Astrocyte (in vitro differentiated cells and primary cell): ENCODE measurements around the gene PDE1C. TPM values are rescaled to one million over a fixed set of nuclear protein-coding genes. Genes with fewer than 3 reads are reported as not detected.

ENCODE experiments used
- DNase-seq: peaks from one replicate; pipeline ENCODE4 v3.0.0-alpha.2; 2010; ENCODE audit warnings: low read depth
- FAIRE-seq: peaks from 2 replicates; lab custom pipeline; 2011; peaks lifted over from hg19 to GRCh38; lab: Jason Lieb, UNC
- H2AFZ ChIP-seq: 2 replicates; pipeline ENCODE4 v1.6.0; 2012; ENCODE audit warnings: low read depth, low read length, inconsistent platforms
- H3K27ac ChIP-seq: 2 replicates; pipeline ENCODE4 v1.5.1; 2011; ENCODE audit warnings: low read depth, low read length, inconsistent platforms
- H3K27me3 ChIP-seq: 2 replicates; pipeline ENCODE4 v1.6.0; 2011; ENCODE audit warnings: low read length, inconsistent platforms; ENCODE audit not compliant: insufficient read depth
- H3K36me3 ChIP-seq: 2 replicates; pipeline ENCODE4 v1.5.1; 2011; ENCODE audit warnings: low read length, inconsistent platforms; ENCODE audit not compliant: insufficient read depth
- H3K4me1 ChIP-seq: 2 replicates; pipeline ENCODE4 v1.5.1; 2011; ENCODE audit warnings: low read length, inconsistent platforms; ENCODE audit not compliant: insufficient read depth
- H3K4me2 ChIP-seq: 2 replicates; pipeline ENCODE4 v1.6.0; 2012; ENCODE audit warnings: low read length, inconsistent platforms
- H3K4me3 ChIP-seq: 2 replicates; pipeline ENCODE4 v1.5.1; 2011; ENCODE audit warnings: low read depth, mild to moderate bottlenecking, low read length, inconsistent platforms; ENCODE audit not compliant: insufficient read depth
- H3K79me2 ChIP-seq: 2 replicates; pipeline ENCODE4 v1.6.0; 2012; ENCODE audit warnings: mild to moderate bottlenecking, low read length, inconsistent platforms; ENCODE audit not compliant: insufficient read depth
- H3K9ac ChIP-seq: 2 replicates; pipeline ENCODE4 v1.6.0; 2012; ENCODE audit warnings: mild to moderate bottlenecking, low read length, inconsistent platforms
- H3K9me3 ChIP-seq: 2 replicates; pipeline ENCODE4 v1.5.1; 2012; ENCODE audit warnings: low read depth, mild to moderate bottlenecking, low read length, inconsistent platforms; ENCODE audit not compliant: insufficient read depth
- H4K20me1 ChIP-seq: 2 replicates; pipeline ENCODE4 v1.6.0; 2012; ENCODE audit warnings: low read length, inconsistent platforms; ENCODE audit not compliant: insufficient read depth
- H3K27ac Mint-ChIP-seq: one replicate; pipeline ENCODE4 v1.8.0; 2021; ENCODE audit warnings: mild to moderate bottlenecking, mixed read lengths; ENCODE audit not compliant: unreplicated experiment
- H3K27me3 Mint-ChIP-seq: one replicate; pipeline ENCODE4 v1.8.0; 2021; ENCODE audit warnings: low read depth, mixed read lengths; ENCODE audit not compliant: unreplicated experiment
- H3K36me3 Mint-ChIP-seq: one replicate; pipeline ENCODE4 v1.8.0; 2021; ENCODE audit warnings: low read depth, mixed read lengths; ENCODE audit not compliant: unreplicated experiment
- H3K4me1 Mint-ChIP-seq: one replicate; pipeline ENCODE4 v1.8.0; 2021; ENCODE audit warnings: low read depth, mixed read lengths; ENCODE audit not compliant: unreplicated experiment
- H3K4me3 Mint-ChIP-seq: one replicate; pipeline ENCODE4 v1.8.0; 2021; ENCODE audit warnings: mild to moderate bottlenecking, moderate library complexity, mixed read lengths; ENCODE audit not compliant: unreplicated experiment
- H3K9me3 Mint-ChIP-seq: one replicate; pipeline ENCODE4 v1.8.0; 2021; ENCODE audit warnings: mild to moderate bottlenecking, mixed read lengths; ENCODE audit not compliant: unreplicated experiment
- CTCF ChIP-seq: IDR thresholded peaks from 2 replicates; pipeline ENCODE4 v1.5.1; 2011; ENCODE audit warnings: low read depth, mild to moderate bottlenecking, inconsistent platforms, low read length, moderate library complexity; ENCODE audit not compliant: insufficient read depth
- EZH2 ChIP-seq: IDR thresholded peaks from 2 replicates; pipeline ENCODE4 v1.6.1; 2012; ENCODE audit warnings: mild to moderate bottlenecking, low read length, inconsistent platforms; ENCODE audit not compliant: insufficient read depth
- total RNA-seq: library from RNA; stranded (reverse); gene quantifications from 2 replicates; pipeline ENCODE4 v1.2.1, GENCODE V29; 2021

PDE1C gene
- total RNA-seq, 1 donor from 2014 or later, result 31.6 TPM

GRCh38 chr7:31971049-31971667 lies 99.0 kb downstream of the PDE1C start:
- Mint-ChIP-seq H3K27me3 (no peaks in the 10 kb centered on the region), H3K4me1 (no peaks in the 10 kb centered on the region), H3K36me3 (no peaks in the 10 kb centered on the region), H3K27ac (no peak overlapping the region), H3K4me3 (no peak overlapping the region), H3K9me3 (no peaks in the 10 kb centered on the region)
- Histone ChIP-seq H3K4me2 (no peak overlapping the region), H3K27ac (no peak overlapping the region), H3K79me2 (peaks cover 26% of the 10 kb centered on the region), H3K27me3 (no peaks in the 10 kb centered on the region), H3K4me1 (peaks cover 7% of the 10 kb centered on the region), H2AFZ (no peak overlapping the region), H3K9ac (no peak overlapping the region), H3K9me3 (no peaks in the 10 kb centered on the region), H3K36me3 (no peaks in the 10 kb centered on the region), H4K20me1 (no peaks in the 10 kb centered on the region), H3K4me3 (no peak overlapping the region)
- peak; percentile 66 for DNase-seq
- TF ChIP-seq CTCF (no peak), EZH2 (no peak)
- FAIRE-seq, result no peak

- H3K27ac Mint-ChIP-seq, result no peak overlapping the region
These were observed 99.7 kb downstream of the PDE1C start for GRCh38 chr7:31970501-31970900.

More at GRCh38 chr7:31970501-31970900, 99.7 kb downstream of the PDE1C start:
- Histone ChIP-seq H3K4me3 (no peak overlapping the region), H3K36me3 (no peaks in the 10 kb centered on the region), H4K20me1 (no peaks in the 10 kb centered on the region), H3K9me3 (no peaks in the 10 kb centered on the region), H3K27ac (no peak overlapping the region), H3K9ac (no peak overlapping the region), H3K79me2 (peaks cover 22% of the 10 kb centered on the region), H3K4me1 (peaks cover 7% of the 10 kb centered on the region), H2AFZ (no peak overlapping the region), H3K27me3 (no peaks in the 10 kb centered on the region), H3K4me2 (peak overlapping the region; percentile 52)
- DNase-seq (no peak), FAIRE-seq (no peak)
- no peaks in the 10 kb centered on the region for H3K4me1 Mint-ChIP-seq
- no peaks in the 10 kb centered on the region for H3K36me3 Mint-ChIP-seq
- TF ChIP-seq EZH2 (no peak), CTCF (no peak)
- H3K9me3 Mint-ChIP-seq, result no peaks in the 10 kb centered on the region
- H3K4me3 Mint-ChIP-seq, result no peak overlapping the region
- no peaks in the 10 kb centered on the region for H3K27me3 Mint-ChIP-seq
